Medulla oblongata (tissue), 1 donor: ENCODE measurements around the gene ABHD15.

Experiments
- DNase-seq: peaks from one replicate; pipeline ENCODE4 v3.0.0-alpha.2; 2015; ENCODE audit errors: extremely low spot score

Gene ABHD15

DNA sequence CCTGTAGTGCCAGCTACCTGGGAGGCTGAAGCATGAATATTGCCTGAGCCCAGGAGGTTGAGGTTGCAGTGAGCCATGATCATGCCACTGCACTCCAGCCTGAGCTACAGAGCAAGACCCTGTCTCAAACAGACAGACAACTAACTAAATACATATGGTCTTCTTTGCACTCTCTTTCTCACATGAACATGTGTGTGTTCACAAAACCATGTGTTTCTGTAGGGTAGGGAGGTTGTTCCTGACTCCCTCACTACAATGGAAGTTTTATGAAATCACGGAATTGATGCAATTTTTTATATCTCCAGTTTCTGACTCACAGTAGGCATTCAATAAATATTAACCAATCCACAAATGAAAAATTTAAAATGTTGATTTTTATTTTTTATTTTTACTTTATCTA, 48.5 kb downstream of the ABHD15 start:
- DNase-seq = no peak

DNA sequence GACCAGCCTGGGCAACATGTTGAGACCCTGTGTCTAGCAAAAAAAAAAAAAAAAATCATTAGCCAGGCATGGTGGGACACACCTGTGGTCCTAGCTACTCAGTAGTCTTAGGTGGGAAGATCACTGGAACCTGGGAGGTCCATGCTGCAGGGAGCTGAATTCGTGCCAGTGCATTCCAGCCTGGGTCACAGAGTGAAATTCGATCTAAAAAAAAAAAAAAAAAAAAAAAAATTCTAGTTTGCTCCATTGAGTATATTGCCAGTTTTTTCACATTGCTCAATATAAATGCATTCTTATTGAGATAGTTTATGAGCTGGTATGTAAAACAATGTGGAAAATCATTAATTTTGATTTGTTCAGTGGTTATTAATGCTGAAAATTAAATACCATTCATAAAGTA, 52.0 kb downstream of the ABHD15 start:
- no peak for DNase-seq

DNA sequence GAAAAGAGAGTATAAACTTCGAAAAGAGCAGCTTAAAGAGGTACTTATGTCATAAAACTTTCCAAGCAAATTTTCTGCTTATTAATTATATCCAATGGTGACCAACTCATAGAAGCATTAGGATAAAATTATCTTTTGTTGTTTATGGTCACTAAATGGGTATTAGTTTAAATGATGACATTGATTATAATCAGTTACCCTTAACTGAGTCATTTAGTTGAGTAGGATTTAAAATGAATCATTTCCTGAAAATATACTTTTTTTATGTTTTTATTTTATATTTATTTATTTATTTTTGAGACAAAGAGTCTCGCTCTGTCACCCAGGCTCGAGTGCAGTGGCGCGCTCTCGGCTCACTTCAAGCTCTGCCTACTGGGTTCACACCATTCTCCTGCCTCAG, 55.9 kb downstream of the ABHD15 start:
- DNase-seq = no peak
